NCI-H2196 treated with DMSO at 0.1 percent for 48 hours (cell line): Measurements from ENCODE around the gene ANKMY1.
"Not testable (repeated sequence)": the region's sequence is repeated elsewhere in the genome, so short reads cannot be mapped to it uniquely, and the experiment has no call there.

Experiments used
- DNase-seq: peaks from one replicate; lab custom pipeline; 2025; ENCODE audit not compliant: unreplicated experiment; lab: John Stamatoyannopoulos, UW

The ANKMY1 gene

GRCh38 chr2:240506406-240507059, 51.3 kb downstream of the ANKMY1 start:
- no peak for DNase-seq

- no peak for DNase-seq
Measured at GRCh38 chr2:240505910-240506309, 51.9 kb downstream of the ANKMY1 start.

GRCh38 chr2:240503848-240504247, 53.9 kb downstream of the ANKMY1 start:
- DNase-seq: no peak

GRCh38 chr2:240503375-240503774, 54.4 kb downstream of the ANKMY1 start:
- DNase-seq: no peak

- DNase-seq: no peak
Measured at GRCh38 chr2:240502430-240503121, 55.2 kb downstream of the ANKMY1 start.

- no peak for DNase-seq
Measured at GRCh38 chr2:240502059-240502429, 55.7 kb downstream of the ANKMY1 start.

- no peak for DNase-seq
Measured at GRCh38 chr2:240501531-240501991, 56.2 kb downstream of the ANKMY1 start.

- DNase-seq: no peak
Measured at GRCh38 chr2:240500561-240501423, 57.0 kb downstream of the ANKMY1 start.

GRCh38 chr2:240499309-240500301, 58.2 kb downstream of the ANKMY1 start:
- no peak for DNase-seq

GRCh38 chr2:240498958-240499260, 58.9 kb downstream of the ANKMY1 start:
- DNase-seq: no peak

GRCh38 chr2:240498171-240498957, 59.4 kb downstream of the ANKMY1 start:
- no peak for DNase-seq

GRCh38 chr2:240497082-240497481, 60.7 kb downstream of the ANKMY1 start:
- DNase-seq: not testable (repeated sequence)

- not testable (repeated sequence) for DNase-seq
Measured at GRCh38 chr2:240494942-240495341, 62.8 kb downstream of the ANKMY1 start.

GRCh38 chr2:240494194-240494793, 63.5 kb downstream of the ANKMY1 start:
- no peak for DNase-seq

- no peak for DNase-seq
Measured at GRCh38 chr2:240491483-240491882, 66.3 kb downstream of the ANKMY1 start.

GRCh38 chr2:240482141-240482540, 75.6 kb downstream of the ANKMY1 start:
- DNase-seq: no peak

- no peak for DNase-seq
Measured at GRCh38 chr2:240481720-240482119, 76.1 kb downstream of the ANKMY1 start.

- DNase-seq: no peak
Measured at GRCh38 chr2:240480834-240481623, 76.8 kb downstream of the ANKMY1 start.

- no peak for DNase-seq
Measured at GRCh38 chr2:240479111-240479501, 78.7 kb downstream of the ANKMY1 start.
